ENCODE measurements around the gene EGLN3.

- TF ChIP-seq GATA3 (IDR thresholded peaks at IDR 0.05; ENCODE audit: low read depth, low read length), result no peak
- no peak for TF ChIP-seq GATA2 (IDR thresholded peaks at IDR 0.05; ENCODE audit: low read depth, low read length)
These were observed 4.0 kb downstream of the EGLN3 start for GRCh38 chr14:33946679-33947476.

Data from SH-SY5Y (cell line).